NCI-H1092 treated with DMSO at 0.1 percent for 48 hours (cell line): ENCODE data around the gene NSD1.
"Not testable (repeated sequence)": the region's sequence is repeated elsewhere in the genome, so short reads cannot be mapped to it uniquely, and the experiment has no call there.

ENCODE experiments used
- DNase-seq: peaks from one replicate; lab custom pipeline; 2025; lab: John Stamatoyannopoulos, UW

Gene NSD1

GRCh38 chr5:177177847-177178437 lies 44.4 kb downstream of the NSD1 start:
- DNase-seq, result not testable (repeated sequence)

DNA sequence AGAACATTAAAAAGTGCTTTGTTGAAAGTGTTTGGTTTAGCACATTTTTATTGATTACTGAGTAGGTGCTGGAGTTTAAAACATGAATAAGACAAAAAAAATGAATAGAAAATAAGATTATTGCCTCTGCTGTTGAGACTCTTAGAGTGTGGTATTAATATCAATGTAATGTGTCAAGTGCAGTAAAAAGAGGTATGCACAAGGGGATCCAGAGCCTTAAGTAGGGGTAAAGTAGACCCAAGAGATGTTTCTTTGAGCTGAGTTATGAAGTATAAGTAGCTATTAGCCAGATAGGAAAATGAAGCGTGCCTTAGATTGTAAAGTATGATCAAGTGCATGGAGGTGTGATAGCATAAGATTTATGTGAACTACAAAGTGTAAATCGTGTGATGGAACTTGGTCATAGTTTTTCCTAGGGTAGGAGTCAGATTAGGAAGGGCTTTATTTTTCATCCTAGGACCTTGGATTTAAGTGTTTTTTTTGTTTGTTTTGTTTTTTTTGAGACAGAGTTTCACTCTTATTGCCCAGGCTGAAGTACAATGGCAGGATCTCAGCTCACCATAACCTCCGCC lies 45.2 kb downstream of the NSD1 start:
- DNase-seq, result no peak

DNA sequence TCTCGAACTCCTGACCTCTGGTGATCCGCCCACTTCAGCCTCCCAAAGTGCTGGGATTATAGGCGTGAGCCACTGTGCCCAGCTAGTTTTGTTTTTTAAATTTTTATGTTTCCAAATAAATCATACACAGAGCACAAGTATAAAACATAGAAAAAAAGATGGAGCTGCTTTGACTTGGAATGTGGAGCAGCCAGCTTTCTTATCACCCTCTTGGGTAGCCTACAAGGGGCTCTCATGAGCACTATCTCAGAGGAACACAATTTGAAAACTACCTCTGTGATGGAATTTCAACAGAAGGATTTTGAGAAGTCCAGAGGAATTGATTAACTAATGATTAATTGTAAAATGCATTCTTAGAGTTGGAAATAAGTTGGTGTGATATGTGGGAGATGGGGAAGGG lies 45.9 kb downstream of the NSD1 start:
- no peak for DNase-seq

DNA sequence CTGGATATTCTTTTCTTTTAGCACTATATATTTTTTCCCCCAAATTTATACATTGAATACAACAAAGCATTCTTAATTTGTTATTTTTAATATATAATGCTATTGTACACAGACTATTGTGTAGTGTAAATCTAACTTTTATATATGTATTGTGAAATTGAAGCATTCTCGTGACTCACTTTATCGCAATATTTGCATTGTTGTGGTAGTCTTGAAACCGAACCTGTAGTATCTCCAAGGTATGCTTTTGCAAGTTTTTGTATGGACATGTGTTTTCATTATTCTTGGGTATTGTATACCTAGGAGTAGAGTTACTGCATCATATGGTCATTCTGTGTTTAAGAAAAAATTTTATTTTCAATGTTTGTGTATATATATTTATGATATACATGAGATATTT lies 49.6 kb downstream of the NSD1 start:
- DNase-seq, result no peak

DNA sequence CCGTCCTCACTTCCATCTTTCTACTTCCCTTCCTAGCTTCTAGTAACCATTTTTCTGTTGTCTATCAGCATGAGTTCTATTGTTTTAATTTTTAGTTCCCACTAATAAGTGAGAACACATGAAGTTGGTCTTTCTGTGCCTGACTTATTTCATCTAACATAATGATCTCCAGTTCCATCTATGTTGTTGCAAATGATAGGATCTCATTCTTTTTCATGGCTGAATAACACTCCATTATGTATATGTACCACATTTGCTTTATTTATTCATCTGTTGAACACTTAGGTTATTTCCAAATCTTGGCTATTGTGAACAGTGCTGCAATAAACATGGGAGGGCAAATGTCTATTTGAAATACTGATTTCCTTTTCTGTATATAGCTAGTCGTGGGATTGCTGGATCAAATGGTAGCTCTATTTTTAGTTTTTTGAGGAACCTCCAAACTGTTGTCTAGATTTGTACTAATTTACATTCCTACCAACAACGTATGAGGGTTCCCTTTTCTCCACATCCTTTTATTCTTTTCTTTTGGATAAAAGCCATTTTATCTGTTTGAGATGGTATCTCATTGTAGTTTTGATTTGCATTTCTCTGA lies 50.3 kb downstream of the NSD1 start:
- no peak for DNase-seq

GRCh38 chr5:177185993-177186392 lies 52.4 kb downstream of the NSD1 start:
- no peak for DNase-seq

DNA sequence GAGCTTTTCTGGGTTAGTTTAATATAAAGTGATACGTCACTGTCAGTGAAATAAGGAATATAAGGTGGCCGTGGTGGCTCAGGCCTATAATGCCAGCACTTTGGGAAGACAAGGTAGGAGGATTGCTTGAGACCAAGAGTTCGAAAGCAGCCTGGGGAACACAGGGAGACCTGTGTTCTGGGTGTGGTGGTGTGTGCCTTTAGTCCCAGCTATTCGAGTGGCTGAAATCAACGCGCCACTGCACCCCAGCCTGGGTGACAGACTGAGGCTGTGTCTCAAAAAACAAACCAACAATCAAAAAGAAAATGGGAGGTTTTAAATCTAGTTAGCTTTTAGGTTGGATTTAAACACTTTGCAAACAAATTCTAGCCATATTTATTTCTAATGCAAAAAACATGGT lies 53.1 kb downstream of the NSD1 start:
- no peak for DNase-seq

GRCh38 chr5:177188775-177189174 lies 55.2 kb downstream of the NSD1 start:
- DNase-seq, result no peak

- no peak for DNase-seq
Measured at GRCh38 chr5:177189416-177189815, 55.8 kb downstream of the NSD1 start.

DNA sequence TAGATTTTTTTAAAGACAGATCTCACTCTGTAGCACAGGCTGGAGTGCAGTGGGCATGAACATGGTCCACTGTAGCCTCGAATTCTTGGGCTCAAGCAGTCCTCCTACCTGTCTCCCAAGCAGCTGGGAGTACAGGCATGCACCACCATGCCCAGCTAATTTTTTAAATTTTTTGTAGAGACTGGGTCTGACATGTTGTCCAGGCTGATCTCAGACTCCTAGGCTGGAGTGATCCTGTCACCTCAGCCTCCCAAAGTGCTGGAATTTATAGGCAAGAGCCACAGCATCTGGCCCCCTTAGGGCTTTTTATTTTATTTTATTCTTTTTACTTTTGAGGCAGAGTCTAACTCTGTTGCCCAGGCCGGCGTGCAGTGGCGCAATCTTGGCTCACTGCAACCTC lies 56.4 kb downstream of the NSD1 start:
- no peak for DNase-seq

GRCh38 chr5:177194268-177194667 lies 60.7 kb downstream of the NSD1 start:
- DNase-seq, result no peak

DNA sequence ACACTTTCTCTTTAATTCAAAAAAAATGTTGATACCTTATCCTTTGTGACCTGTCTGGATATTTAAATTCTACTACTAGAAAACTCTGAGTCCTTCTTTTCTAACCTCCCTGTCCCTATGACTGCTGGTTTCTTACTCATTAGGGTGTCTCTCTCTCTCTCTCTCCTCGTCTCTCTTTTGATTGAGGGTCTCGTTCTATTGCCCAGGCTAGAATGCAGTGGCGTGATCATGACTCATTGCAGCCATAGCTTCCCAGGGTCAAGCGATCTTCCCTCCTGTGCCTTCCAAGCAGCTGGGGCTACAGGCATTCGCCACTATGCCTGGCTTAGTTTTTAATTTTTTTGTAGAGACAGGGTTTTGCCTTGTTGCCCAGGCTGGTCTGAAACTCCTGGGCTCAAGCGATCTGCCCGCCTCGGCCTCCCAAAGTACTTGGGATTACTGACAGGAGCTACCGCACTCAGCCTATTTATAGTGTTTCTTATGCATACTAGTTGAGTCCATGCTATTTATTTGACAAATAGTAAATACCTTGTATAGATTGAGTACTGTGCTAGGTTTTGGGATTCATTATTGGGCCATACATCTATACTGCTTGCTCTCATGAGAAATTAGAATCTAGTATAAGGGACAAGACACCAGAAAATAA lies 61.9 kb downstream of the NSD1 start:
- no peak for DNase-seq

- DNase-seq, result no peak
Measured at GRCh38 chr5:177198738-177199137, 65.2 kb downstream of the NSD1 start.

GRCh38 chr5:177204281-177204680 lies 70.7 kb downstream of the NSD1 start:
- DNase-seq, result no peak

GRCh38 chr5:177209610-177210009 lies 76.0 kb downstream of the NSD1 start:
- no peak for DNase-seq

GRCh38 chr5:177212242-177212641 lies 78.7 kb downstream of the NSD1 start:
- DNase-seq, result no peak

DNA sequence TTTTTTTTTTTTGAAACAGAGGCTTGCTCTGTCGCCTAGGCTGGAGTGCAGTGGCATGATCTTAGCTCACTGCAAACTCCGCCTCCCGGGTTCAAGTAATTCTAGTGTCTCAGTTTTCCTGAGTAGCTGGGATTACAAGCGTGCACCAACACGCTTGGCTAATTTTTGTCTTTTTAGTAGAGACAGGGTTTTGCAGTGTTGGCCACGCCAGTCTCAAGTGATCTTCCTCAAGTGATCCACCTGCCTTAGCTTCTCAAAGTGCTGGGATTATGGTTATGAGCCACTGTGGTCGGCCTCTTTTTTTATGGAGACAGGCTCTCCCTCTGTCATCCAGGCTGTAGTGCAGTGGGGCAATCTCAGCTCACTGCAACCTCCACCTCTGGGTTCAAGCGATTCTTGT lies 87.0 kb downstream of the NSD1 start:
- DNase-seq, result no peak

- no peak for DNase-seq
Measured at GRCh38 chr5:177222269-177222668, 88.7 kb downstream of the NSD1 start.

DNA sequence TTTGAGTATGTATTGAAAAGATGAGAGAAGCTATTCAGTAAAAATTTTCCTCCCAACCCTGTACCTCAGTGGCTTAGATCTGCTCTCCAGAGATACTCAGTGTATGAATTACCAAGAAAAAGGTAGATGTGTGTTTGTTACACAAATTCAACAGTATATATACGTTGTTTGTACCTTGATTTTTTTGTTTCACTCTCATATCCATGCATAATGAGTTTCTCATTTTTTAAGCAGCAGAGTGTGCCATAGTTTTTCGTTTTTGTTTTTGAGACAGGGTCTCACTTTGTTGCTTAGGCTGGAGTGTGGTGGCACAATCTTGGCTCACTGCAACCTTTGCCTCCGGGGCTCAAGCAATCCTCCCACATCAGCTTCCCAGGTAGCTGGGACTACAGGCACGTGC lies 92.2 kb downstream of the NSD1 start:
- DNase-seq, result no peak

DNA sequence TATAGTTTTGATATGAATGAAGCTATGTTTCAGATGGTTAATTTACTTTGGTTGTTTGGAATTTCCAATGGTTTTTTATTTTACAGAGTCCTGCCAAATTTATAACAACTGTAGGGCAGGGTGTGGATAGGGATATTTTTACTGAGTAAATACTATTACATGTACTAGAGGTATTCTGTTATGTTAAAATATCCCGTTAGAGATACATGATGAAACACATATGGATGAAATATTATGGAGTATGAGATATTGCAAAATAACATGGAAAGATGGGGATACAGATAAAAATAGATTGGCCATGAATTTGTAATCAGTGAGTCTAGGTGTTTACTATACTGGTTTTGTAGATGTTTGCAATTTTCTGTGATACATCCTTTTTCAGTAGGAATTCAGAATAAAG lies 93.3 kb downstream of the NSD1 start:
- no peak for DNase-seq

GRCh38 chr5:177228751-177229150 lies 95.2 kb downstream of the NSD1 start:
- DNase-seq, result no peak

GRCh38 chr5:177230660-177231059 lies 97.1 kb downstream of the NSD1 start:
- no peak for DNase-seq

- no peak for DNase-seq
Measured at GRCh38 chr5:177231479-177232250, 98.1 kb downstream of the NSD1 start.
